ENCODE results near the gene C2orf76. TPM values are rescaled to one million over a fixed set of nuclear protein-coding genes. Genes with fewer than 3 reads are reported as not detected.

Gene C2orf76
- total RNA-seq, 1 experiment from 2014 or later = 5.7 TPM

DNA sequence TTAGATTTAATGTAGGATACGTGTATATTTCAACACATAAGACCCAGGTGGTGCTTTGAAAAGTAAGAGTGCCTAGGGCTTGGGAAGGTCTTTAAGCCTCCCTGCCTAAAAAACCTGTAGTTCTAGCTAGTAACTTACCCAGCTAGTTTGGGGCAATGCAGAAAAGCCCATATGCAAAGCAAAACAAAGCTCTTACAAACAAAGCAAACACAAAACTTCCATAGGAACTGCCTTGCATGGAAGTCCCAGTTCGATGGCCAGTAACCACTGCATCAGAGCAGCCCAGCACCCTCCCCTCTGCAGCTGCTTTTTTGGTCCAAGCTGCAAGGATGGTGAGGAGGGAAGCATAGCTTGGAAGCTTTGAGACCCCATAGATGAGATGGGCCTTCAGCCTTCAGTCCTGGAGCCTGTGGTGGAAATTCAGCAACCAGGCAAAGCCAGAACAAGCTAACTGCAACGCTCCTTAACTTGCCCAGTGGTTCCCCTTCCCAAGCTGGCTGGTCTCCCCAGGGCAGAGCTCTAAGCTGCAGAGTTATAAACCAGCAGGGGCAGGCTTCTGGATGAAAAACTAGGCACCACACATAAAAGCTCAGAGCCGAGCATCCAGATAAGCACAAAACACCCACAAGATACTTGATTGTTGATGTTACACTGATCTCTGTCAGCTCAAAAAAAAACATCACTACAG lies 16.2 kb downstream of the C2orf76 start:
- no peak overlapping the region for H2BK120ac ChIP-seq (ENCODE audit: low read depth, low read length, poor library complexity, severe bottlenecking)
- Mint-ChIP-seq H3K36me3 (ENCODE audit: insufficient read depth in 1 of 3, low read depth in 3 of 3) (no peaks in the 10 kb centered on the region), H3K4me1 (peaks cover 11 to 20% of the 10 kb centered on the region in 2 experiments), H3K27ac (no peak overlapping the region; a peak in 1 of 7 replicates), H3K9me3 (no peaks in the 10 kb centered on the region), H3K4me3 (no peak overlapping the region), H3K27me3 (ENCODE audit: low read depth) (no peaks in the 10 kb centered on the region)
- TF ChIP-seq, protein P1, sequence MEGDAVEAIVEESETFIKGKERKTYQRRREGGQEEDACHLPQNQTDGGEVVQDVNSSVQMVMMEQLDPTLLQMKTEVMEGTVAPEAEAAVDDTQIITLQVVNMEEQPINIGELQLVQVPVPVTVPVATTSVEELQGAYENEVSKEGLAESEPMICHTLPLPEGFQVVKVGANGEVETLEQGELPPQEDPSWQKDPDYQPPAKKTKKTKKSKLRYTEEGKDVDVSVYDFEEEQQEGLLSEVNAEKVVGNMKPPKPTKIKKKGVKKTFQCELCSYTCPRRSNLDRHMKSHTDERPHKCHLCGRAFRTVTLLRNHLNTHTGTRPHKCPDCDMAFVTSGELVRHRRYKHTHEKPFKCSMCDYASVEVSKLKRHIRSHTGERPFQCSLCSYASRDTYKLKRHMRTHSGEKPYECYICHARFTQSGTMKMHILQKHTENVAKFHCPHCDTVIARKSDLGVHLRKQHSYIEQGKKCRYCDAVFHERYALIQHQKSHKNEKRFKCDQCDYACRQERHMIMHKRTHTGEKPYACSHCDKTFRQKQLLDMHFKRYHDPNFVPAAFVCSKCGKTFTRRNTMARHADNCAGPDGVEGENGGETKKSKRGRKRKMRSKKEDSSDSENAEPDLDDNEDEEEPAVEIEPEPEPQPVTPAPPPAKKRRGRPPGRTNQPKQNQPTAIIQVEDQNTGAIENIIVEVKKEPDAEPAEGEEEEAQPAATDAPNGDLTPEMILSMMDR (conservative IDR thresholded peaks at IDR 0.05) = peak; percentile 39; the same call in 2 of the 3 replicates
- no CpG with 5 or more reads among the region's 4 CpGs for WGBS (ENCODE audit: extremely low coverage, insufficient read length, low lambda C conversion rate)
- H3K27me3 ChIP-seq (ENCODE audit: insufficient read depth, low read length) = no peaks in the 10 kb centered on the region
- H2BK12ac ChIP-seq (ENCODE audit: insufficient read length, low read depth, low read length) = no peak overlapping the region
- no peak overlapping the region for H3T11ph ChIP-seq (ENCODE audit: low read length)
- no peak overlapping the region for H3K23ac ChIP-seq (ENCODE audit: insufficient read length, low read depth, low read length)
- no peak overlapping the region for H3K27ac ChIP-seq (ENCODE audit: insufficient read length, low read depth, low read length)
- no peak overlapping the region for H2BK20ac ChIP-seq (ENCODE audit: low read depth, low read length, poor library complexity, severe bottlenecking)
- H3K79me2 ChIP-seq (ENCODE audit: insufficient read depth, low read length) = no peaks in the 10 kb centered on the region
- H3K9ac ChIP-seq (ENCODE audit: extremely low read depth, insufficient read length, low read length) = no peak overlapping the region
- peak; percentile 51 for DNase-seq
- no peak overlapping the region for H2BK5ac ChIP-seq (ENCODE audit: insufficient read length, low read length)
- no peaks in the 10 kb centered on the region for H3K79me1 ChIP-seq (ENCODE audit: insufficient read depth, low read depth, low read length, poor library complexity, severe bottlenecking)
- H2AFZ ChIP-seq (ENCODE audit: low read length) = no peak overlapping the region
- H3K4ac ChIP-seq (ENCODE audit: low read depth, low read length) = no peak overlapping the region
- H3K56ac ChIP-seq (ENCODE audit: insufficient read length, low read depth, low read length) = no peak overlapping the region
- H3K23me2 ChIP-seq (ENCODE audit: insufficient read length, low read depth, low read length, poor library complexity, severe bottlenecking) = no peaks in the 10 kb centered on the region
- H2BK15ac ChIP-seq (ENCODE audit: low read depth, low read length) = no peak overlapping the region
- no peak overlapping the region for H3K4me2 ChIP-seq (ENCODE audit: insufficient read depth, insufficient read length, low read length)
- H3K18ac ChIP-seq (ENCODE audit: insufficient read length, low read depth, low read length) = no peak overlapping the region
- H4K91ac ChIP-seq (ENCODE audit: insufficient read length, low read depth, low read length) = no peak overlapping the region
- no peaks in the 10 kb centered on the region for H4K20me1 ChIP-seq (ENCODE audit: control insufficient read depth, insufficient read depth, insufficient read length)
- H4K5ac ChIP-seq (ENCODE audit: insufficient read length, low read depth, low read length) = no peak overlapping the region
- no peak overlapping the region for H3K14ac ChIP-seq (ENCODE audit: insufficient read depth, low read length)
- H3K9me3 ChIP-seq (ENCODE audit: control insufficient read depth, low read depth, low read length) = no peaks in the 10 kb centered on the region
- no peak overlapping the region for H2AK5ac ChIP-seq (ENCODE audit: insufficient read length, low read length)
- no peaks in the 10 kb centered on the region; the same call in 1 of the 2 replicates for H3K4me1 ChIP-seq (ENCODE audit: insufficient read depth, low read length)
- no peak overlapping the region for H4K8ac ChIP-seq (replicated peaks; ENCODE audit: insufficient read length, low read depth, low read length)

All from H9 (cell line).